ENCODE measurements around the gene CSGALNACT2. TPM values are rescaled to one million over a fixed set of nuclear protein-coding genes. Genes with fewer than 3 reads are reported as not detected.

CSGALNACT2 gene
- total RNA-seq, 1 experiment from 2014 or later, result 5.1 TPM

- peaks cover 8% of the 10 kb centered on the region for H3K36me3 Mint-ChIP-seq
Measured at GRCh38 chr10:43204042-43204942, 66.0 kb downstream of the CSGALNACT2 start.

GRCh38 chr10:43204943-43205671 is 66.9 kb downstream of the CSGALNACT2 start:
- CTCF ChIA-PET, result interaction anchor here (0.5 to 5.1 kb wide), 37 partner anchors 9 to 337 kb away, joined by 3 to 94 read pairs (median 4); partner anchors contain the start of genes CSGALNACT2, RASGEF1A and ZNF487
- Mint-ChIP-seq H3K4me3 (no peak overlapping the region), H3K27me3 (ENCODE audit: low read depth) (no peaks in the 10 kb centered on the region), H3K36me3 (peaks cover under 1% of the 10 kb centered on the region; the same call in 1 of the 2 replicates), H3K27ac (no peak overlapping the region), H3K4me1 (0 out of 2 replicates have a peak, but pooled peaks cover 4% of the 10 kb centered on the region), H3K9me3 (no peaks in the 10 kb centered on the region)
- POLR2A ChIA-PET, result no interaction called here
- DNase-seq (ENCODE audit: low spot score) (peak; percentile 81), ATAC-seq (peak; percentile 16)
- TF ChIP-seq ZNF317 (CRISPR knock-in tag; IDR thresholded peaks at IDR 0.05; ENCODE audit: borderline replicate concordance, low read depth) (no peak), ZNF423 (CRISPR knock-in tag; IDR thresholded peaks at IDR 0.05) (no peak), CREB1 (CRISPR knock-in tag; IDR thresholded peaks at IDR 0.05) (no peak), TEAD4 (CRISPR knock-in tag; IDR thresholded peaks at IDR 0.05) (no peak), SP1 (CRISPR knock-in tag; conservative IDR thresholded peaks at IDR 0.05) (peak; percentile 77), ERG (CRISPR knock-in tag; IDR thresholded peaks at IDR 0.05) (no peak), CTCF (IDR thresholded peaks at IDR 0.05) (peak; percentile 68), E2F1 (CRISPR knock-in tag; IDR thresholded peaks at IDR 0.05) (no peak), STAT6 (CRISPR knock-in tag; conservative IDR thresholded peaks at IDR 0.05; ENCODE audit: low read depth) (no peak), ETV6 (CRISPR knock-in tag; IDR thresholded peaks at IDR 0.05) (peak; percentile 17; the same call in 1 of the 2 replicates), ZNF121 (CRISPR knock-in tag; IDR thresholded peaks at IDR 0.05) (peak; percentile 99), KAT7 (CRISPR knock-in tag; IDR thresholded peaks at IDR 0.05; ENCODE audit: borderline replicate concordance) (no peak), MAX (CRISPR knock-in tag; IDR thresholded peaks at IDR 0.05) (peak; percentile 39; the same call in 1 of the 2 replicates)

More at GRCh38 chr10:43204042-43204942, 66.0 kb downstream of the CSGALNACT2 start:
- Mint-ChIP-seq H3K27ac (no peak overlapping the region), H3K9me3 (no peaks in the 10 kb centered on the region), H3K4me1 (0 out of 2 replicates have a peak, but pooled peaks cover 4% of the 10 kb centered on the region), H3K27me3 (ENCODE audit: low read depth) (no peaks in the 10 kb centered on the region), H3K4me3 (peak overlapping the region; percentile 55)
- no peak for DNase-seq (ENCODE audit: low spot score)
- ATAC-seq, result no peak
- CTCF ChIA-PET, result interaction anchor here (0.5 to 5.1 kb wide), 41 partner anchors 10 to 336 kb away, joined by 3 to 94 read pairs (median 4); partner anchors contain the start of genes HNRNPF, RASGEF1A and ZNF487
- no peak for TF ChIP-seq FOXK1 (CRISPR knock-in tag; IDR thresholded peaks at IDR 0.05)
- POLR2A ChIA-PET, result interaction anchor here (0.9 kb wide), 1 partner anchor 248 kb away, joined by 3 read pairs; no protein-coding TSS in a partner anchor
